Measurements from ENCODE around the gene ZNF524. TPM values are rescaled to one million over a fixed set of nuclear protein-coding genes. Genes with fewer than 3 reads are reported as not detected.
A peak's percentile ranks its signal among the peaks of the same experiment; 100 is the strongest.

Gene ZNF524
- polyA plus RNA-seq, 10 donors: 4.6 to 9.1 (median 7.2) TPM

DNA sequence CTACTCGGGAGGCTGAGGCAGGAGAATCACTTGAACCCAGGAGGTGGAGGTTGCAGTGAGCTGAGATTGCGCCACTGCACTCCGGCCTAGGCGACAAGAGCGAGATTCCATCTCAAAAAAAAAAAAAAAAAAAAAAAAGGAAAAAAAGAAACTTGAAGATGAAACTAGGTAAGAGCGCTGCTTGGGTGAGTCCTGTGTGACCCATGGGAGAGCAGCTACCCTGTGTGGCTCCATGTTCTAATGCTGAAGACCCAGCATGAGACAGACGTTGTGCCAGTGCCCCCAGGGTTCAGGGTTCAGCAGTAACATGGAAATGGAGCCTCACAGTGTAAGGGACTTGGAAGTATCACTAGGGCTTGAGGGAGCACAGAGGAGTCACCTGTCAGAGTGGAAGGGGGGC, 18.3 kb downstream of the ZNF524 start:
- no peak for DNase-seq

DNA sequence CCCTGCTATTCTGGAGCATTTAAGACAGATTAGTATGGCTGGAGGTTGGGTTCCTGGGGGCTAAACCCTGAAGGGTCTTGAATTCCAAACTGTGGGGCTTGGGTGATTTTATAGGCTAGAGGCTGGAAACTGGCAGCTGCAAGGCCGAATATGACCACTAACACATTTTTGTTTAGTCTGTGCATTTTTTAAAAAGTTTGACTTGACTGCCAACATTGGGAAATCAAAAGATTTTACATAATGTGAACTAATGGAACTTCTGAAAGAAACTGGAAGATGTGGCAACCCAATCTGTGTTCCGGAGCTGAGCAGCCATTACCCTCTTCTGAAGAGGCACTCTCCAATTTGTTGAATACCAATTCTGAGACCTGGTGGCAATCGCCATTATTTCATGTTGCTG, 19.2 kb downstream of the ZNF524 start:
- DNase-seq: no peak

DNA sequence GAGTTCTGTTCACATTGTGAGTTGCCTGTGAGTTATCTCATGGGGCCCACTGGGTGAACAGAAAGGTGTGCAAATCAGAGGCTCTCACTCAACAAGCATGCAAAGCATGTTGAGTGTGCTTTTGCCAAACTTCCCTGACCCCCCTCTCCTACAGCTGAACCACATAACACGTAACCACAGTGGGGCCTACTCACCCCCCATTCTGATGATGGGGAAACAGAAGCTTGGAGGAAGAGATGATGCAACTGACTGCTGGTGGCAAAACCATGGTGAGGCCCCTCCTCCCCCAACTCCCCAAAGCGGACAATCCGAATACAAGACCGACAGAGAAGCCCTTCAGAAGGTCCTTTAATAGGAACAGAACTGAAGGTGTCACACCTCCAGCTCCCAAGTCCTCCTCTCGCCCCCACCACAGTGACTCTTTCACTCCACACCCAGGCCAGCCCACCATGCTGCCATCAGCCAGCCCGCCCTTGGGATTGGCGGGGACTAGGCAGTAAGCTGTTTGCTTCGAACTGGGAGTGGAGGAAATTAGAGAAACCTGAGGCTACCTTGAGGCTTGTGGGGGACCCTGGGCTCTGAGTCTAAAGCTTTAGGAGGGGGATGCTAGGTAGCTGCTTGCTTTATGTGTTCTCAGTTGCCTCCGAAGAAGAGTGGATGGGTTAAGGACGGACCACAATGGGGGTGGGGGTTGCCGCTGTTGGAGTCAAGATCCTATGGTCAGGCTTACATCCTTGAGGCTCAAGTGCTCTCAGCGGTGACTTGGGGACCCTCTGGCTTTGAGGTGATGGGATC, 20.5 kb downstream of the ZNF524 start:
- DNase-seq: no peak

DNA sequence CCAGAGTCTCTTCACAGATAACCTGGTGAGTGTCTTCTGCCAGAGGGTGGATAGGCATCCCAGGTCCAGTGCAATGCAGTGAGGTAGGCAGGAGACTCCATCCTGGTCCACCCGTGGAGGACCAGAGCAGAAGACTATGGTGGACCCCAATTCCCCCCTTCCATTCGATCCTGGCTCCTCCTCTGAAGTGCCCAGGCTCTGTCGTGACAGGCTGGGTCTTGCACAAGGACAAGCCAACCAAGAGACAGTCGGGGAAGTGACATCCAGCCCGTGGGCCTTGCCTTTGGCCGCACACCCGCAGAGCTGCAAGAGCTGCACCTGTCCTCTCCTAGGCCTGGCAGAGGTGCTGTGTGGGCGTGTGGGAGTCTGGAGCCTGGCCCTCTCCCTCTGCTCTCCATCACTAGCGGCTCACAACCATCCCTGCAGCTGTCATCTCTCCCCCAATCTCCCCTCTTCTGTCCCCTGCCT, 21.2 kb downstream of the ZNF524 start:
- DNase-seq: no peak

DNA sequence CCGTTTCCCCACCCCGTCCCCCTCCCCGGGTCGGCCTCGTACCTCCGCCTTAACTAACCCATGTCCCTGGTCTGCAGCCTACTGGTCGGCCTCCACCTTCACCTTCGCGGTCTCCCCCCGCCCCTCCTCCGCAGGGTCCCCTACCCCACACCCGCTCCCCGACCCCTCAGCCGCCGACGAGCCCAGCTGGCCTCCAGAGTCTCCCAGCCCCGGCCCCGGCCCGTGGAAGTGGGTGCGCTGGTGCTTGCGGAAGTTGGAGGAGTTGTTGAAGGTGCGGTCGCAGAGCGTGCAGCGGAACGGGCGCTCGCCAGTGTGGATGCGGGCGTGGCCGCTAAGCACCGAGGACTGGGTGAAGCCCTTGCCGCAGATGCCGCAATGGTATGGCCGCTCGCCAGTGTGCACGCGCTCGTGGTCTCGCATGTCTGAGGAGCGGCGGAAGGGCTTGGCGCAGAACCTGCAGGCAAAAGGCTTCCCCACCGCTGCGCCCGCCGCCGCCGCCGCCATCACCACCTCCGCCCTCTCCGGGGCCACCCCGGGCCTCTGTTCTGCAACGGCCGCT, 21.7 kb downstream of the ZNF524 start:
- DNase-seq: no peak

DNA sequence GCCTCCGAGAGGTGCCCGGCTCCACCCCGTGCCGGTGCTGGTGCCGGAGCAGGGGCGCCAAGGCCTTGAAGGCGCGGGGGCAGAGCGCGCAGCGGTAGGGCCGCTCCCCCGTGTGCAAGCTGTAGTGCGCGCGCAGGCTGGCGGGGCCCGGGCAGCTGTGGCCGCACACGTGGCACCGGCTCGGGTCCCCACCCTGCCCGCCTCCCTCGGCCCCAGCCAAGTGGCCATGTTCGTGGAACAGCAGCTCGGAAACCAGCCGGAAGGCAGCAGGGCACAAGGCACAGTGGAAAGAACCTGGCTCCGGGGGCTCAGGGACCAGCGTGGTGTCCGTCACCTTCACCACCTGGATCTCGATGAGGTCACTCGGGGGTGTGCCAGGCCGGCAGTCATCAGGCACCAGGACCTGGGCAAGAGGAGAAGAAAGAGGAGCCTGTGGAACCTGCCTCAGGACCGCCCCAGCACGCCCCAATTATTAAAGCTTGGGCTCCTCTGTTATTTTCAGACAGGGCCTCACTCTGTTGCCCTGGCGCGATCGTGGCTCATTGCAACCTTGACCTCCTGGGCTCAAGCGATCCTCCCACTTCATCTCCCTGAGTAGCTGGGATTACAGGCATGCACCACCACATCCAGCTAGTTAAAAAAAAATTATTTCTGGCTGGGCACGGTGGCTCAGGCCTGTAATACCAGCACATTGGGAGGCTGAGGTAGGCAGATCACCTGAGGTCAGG, 22.3 kb downstream of the ZNF524 start:
- DNase-seq: no peak

DNA sequence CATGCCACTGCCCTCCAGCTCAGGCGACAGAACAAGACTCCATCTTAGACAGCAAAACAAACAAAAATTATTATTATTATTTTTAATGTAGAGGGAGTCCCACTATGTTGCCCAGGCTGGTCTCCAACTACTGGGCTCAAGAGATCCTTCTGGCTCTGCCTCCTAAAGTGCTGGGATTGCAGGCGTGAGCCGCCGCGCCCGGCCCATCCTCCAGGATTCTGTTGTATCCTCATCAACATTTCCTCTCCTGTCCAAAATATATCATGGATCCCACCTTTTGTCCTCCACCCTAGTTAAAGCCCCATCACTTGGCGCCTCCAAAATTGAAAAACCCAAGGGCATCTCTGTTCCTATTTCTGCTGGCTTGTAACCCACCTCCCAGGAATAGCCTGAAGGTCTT, 23.0 kb downstream of the ZNF524 start:
- DNase-seq: no peak

DNA sequence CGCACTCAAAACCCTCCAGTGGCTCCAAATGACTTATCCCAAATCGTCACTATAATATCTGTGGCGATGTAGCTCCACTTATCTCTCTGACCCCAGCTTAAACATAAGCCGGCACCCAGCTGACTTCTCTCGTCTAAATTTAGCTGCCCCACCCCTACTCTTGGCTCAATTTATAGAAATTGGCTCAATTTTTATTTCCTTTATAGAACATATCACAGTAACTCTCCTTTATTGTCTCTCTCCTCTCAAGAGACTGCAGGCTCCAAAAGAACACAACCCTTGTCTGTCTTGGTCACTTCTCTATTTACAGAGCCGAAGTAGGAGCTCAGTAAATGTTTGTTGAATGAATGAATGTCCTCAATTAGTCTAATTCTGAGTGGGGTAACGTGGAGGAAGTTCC, 23.5 kb downstream of the ZNF524 start:
- DNase-seq: peak in 1 of 3 donors; percentile 56

DNA sequence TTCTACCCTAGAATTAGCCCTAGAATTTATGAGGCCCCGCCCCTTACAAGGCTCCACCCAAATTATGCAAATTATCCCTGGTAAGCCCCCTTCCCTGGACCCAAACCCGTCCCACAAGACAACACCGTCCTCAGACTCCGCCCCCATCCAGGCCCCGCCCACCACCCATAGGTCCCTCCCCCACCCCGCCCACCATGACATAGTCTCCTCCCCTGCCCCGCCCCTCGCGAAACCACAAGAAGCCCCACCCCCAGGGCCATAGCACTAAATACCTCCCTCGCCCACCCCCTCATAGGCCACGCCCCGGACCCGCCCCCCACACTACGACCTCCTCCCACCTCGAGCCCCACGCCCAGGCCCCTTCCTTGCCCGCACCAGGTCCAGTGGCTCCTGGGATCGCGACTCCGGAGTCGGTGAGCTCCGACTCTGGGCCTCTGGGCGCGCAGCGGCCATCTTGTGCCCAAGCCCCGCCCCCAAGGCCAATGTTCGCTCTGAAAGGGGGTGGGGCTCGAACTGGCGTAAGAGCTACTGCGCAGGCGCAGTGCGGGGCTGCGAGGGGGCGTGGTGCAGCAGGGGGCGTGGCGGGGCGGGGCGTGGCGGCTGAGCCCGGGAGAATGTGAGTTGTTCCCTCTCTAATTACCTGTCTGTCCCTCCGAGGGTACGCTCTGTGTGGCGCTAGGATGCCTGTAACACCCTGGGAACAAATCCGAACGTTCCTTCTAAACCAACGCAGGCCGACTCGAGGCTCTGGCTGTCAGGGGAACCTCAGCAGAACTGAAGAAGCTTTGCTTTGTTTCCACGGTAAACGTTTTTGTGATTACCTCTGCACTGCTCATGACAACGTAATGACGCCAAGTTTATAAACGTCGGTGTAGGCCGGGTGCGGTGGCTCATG, 24.3 kb downstream of the ZNF524 start, which contains the start of gene ZNF784:
Gene ZNF784 (minus strand): TSS at position 458 of the 895 bp plus-strand sequence. CDS start 5 bp downstream, at position 453.
- DNase-seq: peak; percentile 93 to 97 (median 96)

DNA sequence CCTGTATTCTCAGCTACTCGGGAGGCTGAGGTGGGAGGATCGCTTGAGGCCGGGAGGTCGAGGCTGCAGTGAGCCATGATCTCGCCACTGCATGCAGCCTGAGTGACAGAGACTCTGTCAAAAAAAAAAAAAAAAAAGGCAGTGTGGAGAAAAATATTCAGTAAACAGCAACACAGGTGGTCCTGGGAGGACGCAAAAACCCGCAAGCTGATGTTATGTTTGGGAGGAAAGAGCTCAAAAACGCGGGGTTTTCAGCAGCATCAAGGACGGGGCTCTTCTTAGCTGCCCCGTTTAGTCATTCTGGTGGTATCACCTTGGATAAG, 24.9 kb downstream of the ZNF524 start:
- DNase-seq: no peak

DNA sequence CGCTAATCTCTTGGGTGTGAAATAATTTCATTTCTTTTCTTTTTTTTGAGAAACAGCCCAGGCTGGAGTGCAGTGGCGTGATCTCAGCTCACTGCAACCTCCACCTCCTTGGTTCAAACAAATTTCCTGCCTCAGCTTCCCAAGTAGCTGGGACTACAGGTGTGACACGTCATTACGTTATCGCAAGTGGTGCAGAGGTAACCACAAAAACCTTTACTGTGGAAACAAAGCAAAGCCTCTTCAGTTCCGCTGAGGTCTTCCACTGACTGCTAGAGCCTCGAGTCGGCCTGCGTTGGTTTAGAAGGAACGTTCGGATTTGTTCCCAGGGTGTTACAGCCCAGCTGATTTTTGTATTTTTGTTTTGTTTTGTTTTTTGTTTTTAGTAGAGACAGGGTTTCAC, 26.3 kb downstream of the ZNF524 start:
- DNase-seq: no peak

DNA sequence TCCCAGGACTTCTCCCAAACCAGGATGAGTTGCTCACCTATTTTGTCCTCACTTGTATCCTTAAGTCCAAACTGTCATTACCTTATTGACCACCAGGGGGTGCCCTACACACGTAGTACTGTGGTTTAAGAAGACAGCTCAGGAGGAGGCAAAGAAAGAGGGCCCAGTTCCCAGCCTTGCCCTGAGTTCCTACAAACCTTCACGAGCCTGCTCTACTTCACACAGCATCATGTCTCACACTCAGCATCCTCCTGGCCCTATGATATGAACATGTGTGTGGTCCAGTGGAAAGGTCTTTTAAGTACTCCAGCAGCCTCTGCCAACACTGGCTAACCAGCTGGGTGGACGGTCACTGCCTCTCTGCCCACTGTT, 32.4 kb downstream of the ZNF524 start:
- peak; percentile 90 to 94 (median 91) for DNase-seq

DNA sequence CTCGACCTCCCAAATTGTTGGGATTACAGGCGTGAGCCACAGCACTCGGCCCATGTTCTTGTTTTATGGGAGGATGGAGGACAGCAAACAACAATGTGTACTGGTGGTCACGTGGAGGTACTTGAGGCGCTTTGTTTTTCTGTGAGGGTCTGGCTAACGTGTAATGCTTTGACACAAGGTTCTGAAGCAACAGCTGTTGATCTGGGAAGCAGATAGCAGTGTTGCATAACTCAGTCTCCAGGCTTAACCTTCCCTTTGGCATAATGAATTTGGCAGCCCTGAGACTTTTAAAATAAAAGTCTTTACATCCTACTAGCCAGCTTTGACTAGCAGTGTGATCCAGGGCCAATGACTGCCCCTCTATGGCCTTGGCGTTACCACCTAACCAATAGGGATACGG, 33.8 kb downstream of the ZNF524 start:
- DNase-seq: no peak

DNA sequence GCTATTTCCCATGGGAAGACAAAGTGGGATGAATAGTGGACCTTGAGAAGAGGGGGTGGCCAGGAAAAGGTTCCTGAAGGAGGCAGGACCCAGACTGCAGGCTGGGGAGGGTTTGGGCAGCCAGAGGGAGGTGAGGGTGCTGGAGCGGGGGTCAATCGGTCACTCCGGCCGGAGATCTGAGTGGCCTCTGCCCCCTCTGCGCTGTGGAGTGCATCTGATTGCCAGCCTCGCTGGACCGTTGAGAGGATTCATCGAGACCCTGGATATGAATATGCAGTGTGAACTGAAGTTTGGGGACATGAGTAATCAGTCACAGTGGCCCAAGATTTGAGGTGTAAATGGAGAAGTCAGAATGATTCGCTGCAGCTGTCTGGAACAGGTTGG, 35.2 kb downstream of the ZNF524 start:
- no peak for DNase-seq

DNA sequence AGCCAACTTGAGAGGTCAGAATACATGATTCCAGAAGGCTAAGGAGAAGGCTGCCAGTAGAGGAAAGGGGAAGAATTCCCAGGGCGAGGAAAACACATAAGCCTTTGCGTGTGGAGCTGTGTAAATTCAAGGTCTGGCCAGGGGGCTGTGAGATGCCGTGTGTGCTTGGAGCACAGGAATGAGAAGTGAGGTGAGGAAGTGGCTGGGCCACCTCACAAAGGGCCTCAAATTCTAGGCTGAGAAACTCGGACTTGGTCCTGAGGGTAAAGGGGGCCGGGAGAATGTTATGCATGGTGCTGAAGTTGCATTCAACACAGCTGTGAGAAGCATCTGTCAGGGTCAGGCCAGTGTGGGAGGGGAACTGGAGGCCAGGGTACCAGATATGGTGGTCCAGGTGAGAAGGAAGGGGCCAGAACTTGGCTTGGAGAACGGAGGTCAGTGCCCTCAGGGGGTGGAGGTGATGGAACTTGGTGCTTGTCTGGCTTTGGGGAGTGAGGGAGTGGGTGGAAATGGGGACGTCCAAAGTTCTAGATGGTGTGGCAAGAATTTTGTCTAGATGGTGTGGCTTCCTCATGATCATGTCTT, 35.9 kb downstream of the ZNF524 start:
- no peak for DNase-seq

DNA sequence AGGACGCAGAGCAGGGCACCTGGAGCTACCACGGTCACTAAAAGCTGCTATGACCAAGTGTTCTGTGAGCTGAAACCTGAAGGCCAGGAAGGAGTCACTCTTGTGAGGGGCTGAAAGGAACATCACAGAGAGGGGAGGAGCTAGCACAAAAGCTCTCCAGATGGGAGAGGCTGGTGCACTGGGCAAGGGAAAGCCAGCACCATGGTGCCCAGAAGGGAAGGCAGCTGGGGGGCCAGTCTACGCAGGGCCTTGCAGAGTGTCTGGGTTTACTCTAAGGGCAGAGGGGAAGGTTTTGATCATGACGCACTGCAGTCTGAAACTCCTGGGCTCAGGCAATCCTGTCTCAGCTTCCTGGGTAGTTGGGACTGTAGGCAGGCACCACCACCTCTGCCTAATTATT, 36.6 kb downstream of the ZNF524 start:
- no peak for DNase-seq

DNA sequence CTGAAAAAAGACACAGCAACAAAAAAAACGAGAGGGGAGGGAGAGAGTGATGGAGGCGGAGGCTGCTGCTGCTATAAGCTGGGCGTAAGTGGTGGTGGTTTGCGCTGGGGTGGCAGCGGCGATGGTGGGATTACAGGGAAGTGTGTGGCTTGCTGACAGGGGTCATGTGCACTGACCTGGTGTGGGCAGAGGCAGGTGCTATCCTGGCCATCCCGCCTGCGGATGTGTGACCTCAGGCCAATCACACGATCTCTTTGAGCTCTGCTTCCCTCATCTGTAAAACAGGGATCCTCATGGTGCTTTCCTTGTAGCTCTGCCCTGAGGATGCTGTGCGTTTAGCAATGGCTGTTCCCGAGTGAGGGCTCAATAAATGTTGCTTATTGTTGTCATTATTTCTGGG, 37.4 kb downstream of the ZNF524 start:
- DNase-seq: no peak

DNA sequence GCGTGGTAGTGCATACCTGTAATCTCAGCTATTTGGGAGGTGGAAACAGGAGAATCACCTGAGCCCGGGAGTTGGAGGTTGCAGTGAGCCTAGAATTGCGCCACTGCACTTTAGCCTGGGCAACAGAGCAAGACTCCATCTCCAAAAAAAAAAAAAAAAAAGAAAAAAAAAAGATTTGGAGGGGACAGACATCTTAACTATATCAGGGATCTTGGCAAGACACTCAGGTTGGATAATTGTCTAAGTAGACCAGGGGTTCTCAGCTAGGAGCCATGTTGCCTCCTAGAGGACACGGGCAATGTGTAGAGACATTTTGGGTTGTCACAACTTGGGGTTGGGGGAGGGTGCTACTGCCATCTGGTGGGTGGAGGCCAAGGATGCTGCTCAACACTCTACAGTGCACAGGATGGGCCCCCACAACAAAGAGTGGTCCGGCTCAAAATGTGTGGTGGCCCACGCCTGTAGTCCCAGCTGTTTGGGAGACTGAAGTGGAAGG, 38.8 kb downstream of the ZNF524 start:
- peak in 1 of 3 donors; percentile 52 for DNase-seq

DNA sequence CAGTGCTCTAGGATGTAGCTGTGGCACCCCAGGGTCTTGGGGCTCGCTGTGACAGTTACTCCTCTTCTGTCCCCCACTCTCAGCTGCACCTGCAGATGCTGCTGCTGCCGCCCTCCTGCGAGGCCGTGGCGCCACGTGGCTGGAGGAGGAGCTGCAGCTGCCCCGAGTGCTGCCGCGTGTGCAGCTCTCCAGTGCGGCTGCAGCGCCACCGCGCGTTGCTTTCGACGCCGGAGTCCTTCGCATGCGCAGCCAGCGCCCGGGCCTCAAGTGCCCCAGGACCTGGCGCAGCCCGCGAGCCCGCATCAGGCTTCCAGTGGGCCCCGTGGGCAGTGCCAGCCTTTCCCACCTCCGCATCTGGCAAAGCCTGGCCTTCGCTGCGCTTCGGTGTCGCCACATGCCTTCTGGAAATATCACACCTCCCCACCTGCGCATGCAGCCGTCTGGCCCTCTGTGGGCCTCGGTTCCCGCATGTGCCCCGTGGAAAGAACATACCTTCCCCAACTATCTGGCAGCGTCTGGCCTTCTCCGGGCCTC, 40.0 kb downstream of the ZNF524 start:
- peak in 2 of 3 donors; percentile 65 to 90 for DNase-seq

DNA sequence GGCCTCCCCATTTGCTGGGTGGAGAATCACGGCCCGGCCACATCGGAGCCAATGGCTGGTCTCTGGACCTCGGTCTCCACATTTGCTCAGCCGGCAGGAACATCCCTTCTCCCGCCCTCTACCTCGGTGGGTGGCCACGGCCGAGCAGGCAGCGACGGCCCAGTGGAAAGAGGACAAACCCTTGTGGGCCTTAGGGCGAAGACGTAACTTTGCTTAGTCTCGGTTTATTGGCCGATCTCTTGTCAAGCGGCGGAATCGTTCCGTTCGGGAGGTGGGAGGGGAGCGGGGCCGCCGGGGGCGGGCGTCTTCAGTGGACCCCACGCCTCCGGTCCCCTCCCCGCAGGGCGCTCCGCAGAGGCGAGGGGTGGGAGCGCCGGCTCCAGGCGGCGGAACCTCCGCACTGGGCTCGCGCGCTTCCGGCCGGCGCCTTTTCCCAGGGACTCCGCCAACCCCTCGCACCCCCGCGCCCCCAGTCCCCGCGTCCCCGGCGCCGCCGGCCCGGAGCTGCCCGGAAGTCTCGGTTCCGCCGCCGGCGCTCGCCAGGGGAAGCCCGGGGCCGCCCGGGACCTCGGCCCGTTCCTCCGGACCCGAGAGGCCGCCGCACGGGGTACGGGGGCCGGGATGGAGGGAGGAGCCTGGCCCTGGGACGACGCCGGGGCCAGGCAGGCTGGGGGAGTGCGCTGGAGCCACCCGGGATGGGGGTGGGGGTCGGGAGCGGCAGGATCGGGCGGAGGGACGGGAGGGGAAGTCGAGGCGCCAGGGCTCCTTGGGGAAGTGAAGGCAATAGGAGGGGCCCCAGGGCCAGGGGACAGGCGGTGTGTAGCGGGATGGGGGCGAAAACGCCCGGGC, 40.7 kb downstream of the ZNF524 start, which contains the start of gene ZNF580:
Gene ZNF580 (plus strand): TSS at position 426 of the 849 bp plus-strand sequence. CDS start 1,507 bp downstream, outside the sequence.
- DNase-seq: peak; percentile 75 to 95 (median 83)
